Liver (tissue), 9 donors: ENCODE results near the gene CSPG5. TPM values are rescaled to one million over a fixed set of nuclear protein-coding genes. Genes with fewer than 3 reads are reported as not detected.

ENCODE experiments used
- DNase-seq: peaks from one replicate; pipeline ENCODE4 v3.0.0-alpha.2; 2017; ENCODE audit warnings: low spot score
- H3K27ac ChIP-seq, 2 donors: one replicate each; pipeline ENCODE4 v1.7.0; 2013; ENCODE audit warnings: inconsistent platforms in 2 of 2, low read length in 2 of 2, control low read depth in 1 of 2, low read depth in 1 of 2, mild to moderate bottlenecking in 1 of 2
- H3K27me3 ChIP-seq, 4 donors: one replicate each; pipeline versions ENCODE4 v1.6.1 to v1.7.0; 2013; ENCODE audit warnings: low read length in 3 of 4, inconsistent platforms in 1 of 4, mild to moderate bottlenecking in 1 of 4, moderate library complexity in 1 of 4; ENCODE audit not compliant: control insufficient read depth in 4 of 4, insufficient read depth in 4 of 4
- H3K36me3 ChIP-seq, 4 donors: one replicate each; pipeline versions ENCODE4 v1.6.1 to v1.7.0; 2013; ENCODE audit warnings: low read length in 3 of 4, mild to moderate bottlenecking in 3 of 4, low read depth in 1 of 4, moderate library complexity in 1 of 4; ENCODE audit not compliant: control insufficient read depth in 4 of 4, insufficient read depth in 3 of 4
- H3K4me1 ChIP-seq, 4 donors: one replicate each; pipeline versions ENCODE4 v1.6.1 to v1.7.0; 2013; ENCODE audit warnings: low read length in 3 of 4, mild to moderate bottlenecking in 3 of 4, moderate library complexity in 1 of 4; ENCODE audit not compliant: control insufficient read depth in 4 of 4, insufficient read depth in 4 of 4
- H3K4me3 ChIP-seq, 3 donors: one replicate each; pipeline versions ENCODE4 v1.6.1 to v1.7.0; 2013; ENCODE audit warnings: low read length in 3 of 3, control low read depth in 1 of 3, low read depth in 1 of 3, mild to moderate bottlenecking in 1 of 3
- H3K9ac ChIP-seq, 2 donors: one replicate each; pipeline ENCODE4 v1.7.0; 2013; ENCODE audit warnings: low read length in 2 of 2, mild to moderate bottlenecking in 2 of 2, moderate library complexity in 2 of 2, control low read depth in 1 of 2, low read depth in 1 of 2
- H3K9me3 ChIP-seq, 4 donors: one replicate each; pipeline versions ENCODE4 v1.6.1 to v1.7.0; 2013; ENCODE audit warnings: low read length in 3 of 4; ENCODE audit not compliant: control insufficient read depth in 4 of 4
- EGR1 ChIP-seq, 2 donors: IDR thresholded peaks; 2 replicates each; pipeline ENCODE4 v1.6.1; 2016 to 2018; ENCODE audit warnings: antibody characterized with exemption in 2 of 2, low read depth in 2 of 2
- FOXA2 ChIP-seq: IDR thresholded peaks from 2 replicates; pipeline ENCODE4 v1.6.1; 2016; ENCODE audit warnings: antibody characterized with exemption
- HNF4A ChIP-seq, 2 donors: conservative IDR thresholded peaks; 2 replicates each; pipeline ENCODE4 v1.6.1; 2016; ENCODE audit warnings: antibody characterized with exemption in 2 of 2, mild to moderate bottlenecking in 2 of 2
- JUND ChIP-seq, 2 donors: IDR thresholded peaks; 2 replicates each; pipeline ENCODE4 v1.6.1; 2016; ENCODE audit warnings: antibody characterized with exemption in 2 of 2
- NR2F2 ChIP-seq: IDR thresholded peaks from 2 replicates; pipeline ENCODE4 v1.6.1; 2016; ENCODE audit warnings: antibody characterized with exemption
- RXRA ChIP-seq, 2 donors: IDR thresholded peaks; 2 replicates each; pipeline ENCODE4 v1.6.1; 2017 to 2018; ENCODE audit warnings: antibody characterized with exemption in 2 of 2, mild to moderate bottlenecking in 1 of 2
- SP1 ChIP-seq: IDR thresholded peaks from 2 replicates; pipeline ENCODE4 v1.6.1; 2018; ENCODE audit warnings: antibody characterized with exemption, mild to moderate bottlenecking
- YY1 ChIP-seq: IDR thresholded peaks from 2 replicates; pipeline ENCODE4 v1.6.1; 2016; ENCODE audit warnings: antibody characterized with exemption, mild to moderate bottlenecking
- WGBS: extraction: QIAGEN DNeasy Blood & Tissue Kit; methylation state at CpG from one replicate; pipeline ENCODE4 v1.1.7; 2013; 5-methylcytosine and 5-hydroxymethylcytosine counted together
- polyA plus RNA-seq, 2 donors: library from polyadenylated mRNA; stranded (reverse) in 1 of 2; unstranded in 1 of 2; fragments of 200-250 nt in 1 of 2; fragments of >200 nt in 1 of 2; fragmentation: Nextera tagmentation in 1 of 2; extraction: Ambion mirVana in 1 of 2; gene quantifications; one replicate each; pipeline versions ENCODE4 v1.2.1 to v1.2.3, GENCODE V29; 2013 to 2015
- total RNA-seq, 2 donors: library from RNA; depleted of rRNA; stranded (reverse); fragments of >200 nt; gene quantifications; one replicate each; pipeline ENCODE4 v1.2.3, GENCODE V29; 2014
- TF ChIP-seq, protein P1 (sequence below): fragments of 150-350 bp; IDR thresholded peaks from 2 replicates; pipeline ENCODE4 v1.5.1; 2017; ENCODE audit warnings: improper control_type of control experiment, low read depth, low read length; ENCODE audit not compliant: missing input control
- TF ChIP-seq, protein P2 (sequence below): IDR thresholded peaks from 2 replicates; pipeline ENCODE4 v1.6.1; 2016; ENCODE audit warnings: antibody characterized with exemption
- TF ChIP-seq, protein P3 (sequence below): IDR thresholded peaks from 2 replicates; pipeline ENCODE4 v1.6.1; 2016; ENCODE audit warnings: antibody characterized with exemption
- TF ChIP-seq, protein P4 (sequence below): IDR thresholded peaks from 2 replicates; pipeline ENCODE4 v1.6.1; 2016; ENCODE audit warnings: antibody characterized with exemption
- donor health status: healthy.
- donor health status: healthy.
- donor health status: healthy.
- donor health status: healthy.
- donor health status: healthy.

The CSPG5 gene
- total and polyA plus RNA-seq, 4 donors: 0.25 to 0.42 (median 0.33) TPM; not detected in 1

DNA sequence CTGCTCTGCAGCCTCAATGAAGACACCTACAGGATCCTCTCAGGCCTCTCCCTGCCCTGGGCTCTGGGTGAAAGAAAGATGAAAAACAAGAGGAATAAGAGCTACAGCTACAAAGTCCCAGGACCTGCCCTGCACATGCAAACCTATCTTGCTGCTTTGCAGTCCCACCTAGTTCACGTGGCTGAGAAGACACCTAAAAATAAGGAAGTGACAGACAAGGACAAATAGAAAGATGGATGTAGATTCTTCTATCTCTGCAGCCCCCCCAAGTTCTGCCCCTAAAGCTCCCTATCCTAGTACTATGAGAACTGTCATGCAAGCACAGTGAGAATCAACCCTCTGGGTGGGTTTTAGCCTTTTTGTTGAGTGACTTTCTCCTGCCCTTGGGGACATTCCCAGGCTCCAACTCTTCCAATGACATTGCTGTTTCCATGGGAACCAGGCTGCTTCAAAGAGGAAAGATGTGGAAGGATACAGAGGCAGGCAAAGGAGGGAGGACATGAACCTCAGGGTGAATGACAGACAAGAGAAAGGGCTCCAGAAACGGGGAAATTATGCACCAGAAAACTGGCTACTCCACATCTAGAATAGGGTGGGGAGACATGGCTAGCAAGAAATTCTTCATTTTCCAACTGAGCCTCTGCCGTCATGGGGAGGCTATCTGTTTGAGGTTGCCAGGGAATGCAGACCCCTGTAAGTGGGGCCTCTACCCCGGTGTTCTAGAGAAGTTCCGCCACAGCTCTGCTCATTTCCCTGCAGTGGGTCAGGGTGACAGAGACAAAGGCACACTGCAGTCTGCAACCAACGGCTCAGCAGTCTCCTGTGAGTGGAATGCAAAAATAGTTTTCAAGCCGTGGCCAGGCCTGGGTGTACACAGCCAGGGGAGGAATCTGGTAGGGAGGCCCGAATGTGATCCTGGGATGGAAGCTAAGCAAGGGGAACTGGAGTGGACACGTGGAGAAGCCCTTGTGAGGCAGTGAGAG is 5.2 kb downstream of the CSPG5 start:
- no peak overlapping the region for H3K9ac ChIP-seq
- no peaks in the 10 kb centered on the region for H3K27me3 ChIP-seq
- WGBS: 78% methylated on average over 9 of the region's 9 CpGs
- TF ChIP-seq SP1 (no peak), JUND (IDR thresholded peaks at IDR 0.05) (no peak)
- TF ChIP-seq, protein P1, sequence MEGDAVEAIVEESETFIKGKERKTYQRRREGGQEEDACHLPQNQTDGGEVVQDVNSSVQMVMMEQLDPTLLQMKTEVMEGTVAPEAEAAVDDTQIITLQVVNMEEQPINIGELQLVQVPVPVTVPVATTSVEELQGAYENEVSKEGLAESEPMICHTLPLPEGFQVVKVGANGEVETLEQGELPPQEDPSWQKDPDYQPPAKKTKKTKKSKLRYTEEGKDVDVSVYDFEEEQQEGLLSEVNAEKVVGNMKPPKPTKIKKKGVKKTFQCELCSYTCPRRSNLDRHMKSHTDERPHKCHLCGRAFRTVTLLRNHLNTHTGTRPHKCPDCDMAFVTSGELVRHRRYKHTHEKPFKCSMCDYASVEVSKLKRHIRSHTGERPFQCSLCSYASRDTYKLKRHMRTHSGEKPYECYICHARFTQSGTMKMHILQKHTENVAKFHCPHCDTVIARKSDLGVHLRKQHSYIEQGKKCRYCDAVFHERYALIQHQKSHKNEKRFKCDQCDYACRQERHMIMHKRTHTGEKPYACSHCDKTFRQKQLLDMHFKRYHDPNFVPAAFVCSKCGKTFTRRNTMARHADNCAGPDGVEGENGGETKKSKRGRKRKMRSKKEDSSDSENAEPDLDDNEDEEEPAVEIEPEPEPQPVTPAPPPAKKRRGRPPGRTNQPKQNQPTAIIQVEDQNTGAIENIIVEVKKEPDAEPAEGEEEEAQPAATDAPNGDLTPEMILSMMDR: no peak
- TF ChIP-seq, protein P2, sequence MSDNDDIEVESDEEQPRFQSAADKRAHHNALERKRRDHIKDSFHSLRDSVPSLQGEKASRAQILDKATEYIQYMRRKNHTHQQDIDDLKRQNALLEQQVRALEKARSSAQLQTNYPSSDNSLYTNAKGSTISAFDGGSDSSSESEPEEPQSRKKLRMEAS: no peak
- peaks cover 0 to 7% (median 6%) of the 10 kb centered on the region in 4 donors for H3K4me1 ChIP-seq
- no peaks in the 10 kb centered on the region for H3K36me3 ChIP-seq
- no peaks in the 10 kb centered on the region for H3K9me3 ChIP-seq
- DNase-seq: no peak
- H3K4me3 ChIP-seq: no peak overlapping the region
- H3K27ac ChIP-seq: no peak overlapping the region

DNA sequence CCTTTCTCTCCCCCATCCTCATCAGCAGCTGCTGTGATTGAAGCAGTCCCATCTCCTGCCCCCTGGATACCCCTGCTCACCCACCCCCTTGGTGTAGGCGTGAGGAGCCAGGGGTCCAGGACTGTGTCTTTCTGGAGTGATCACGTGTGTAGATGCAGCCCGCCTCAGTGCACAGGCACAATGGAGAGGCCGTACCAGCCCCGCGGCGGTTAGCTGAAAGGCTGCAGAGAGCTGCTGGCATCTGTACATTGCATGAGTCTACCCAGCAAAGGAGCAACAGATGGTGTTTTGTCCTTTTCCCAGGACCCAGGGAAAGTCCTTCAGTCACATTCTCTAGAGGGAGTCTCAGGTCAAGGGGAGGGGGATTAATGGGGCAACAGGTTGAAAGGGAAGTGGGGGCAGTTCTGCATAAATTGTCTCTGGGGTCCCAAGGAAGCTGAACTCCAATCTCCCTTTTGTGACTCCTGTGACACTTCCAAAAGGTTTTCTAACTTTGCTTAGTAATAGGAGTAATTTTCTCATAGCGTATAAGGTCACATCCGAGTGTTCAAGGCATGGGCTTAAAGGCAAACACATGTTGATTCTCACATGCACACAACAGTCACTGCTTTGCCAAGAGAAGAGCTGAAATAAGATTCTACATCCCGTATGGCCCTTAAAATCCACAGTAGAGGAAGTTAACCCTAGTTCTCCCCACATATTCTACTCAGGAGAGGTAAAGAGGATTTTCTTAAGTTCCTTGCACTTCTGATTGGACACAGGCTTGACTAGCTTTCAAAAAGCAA is 7.1 kb downstream of the CSPG5 start:
- no peak overlapping the region for H3K9ac ChIP-seq
- 83% methylated on average over 10 of the region's 10 CpGs for WGBS
- TF ChIP-seq YY1 (no peak), RXRA (IDR thresholded peaks at IDR 0.05) (no peak), HNF4A (conservative IDR thresholded peaks at IDR 0.05) (no peak), NR2F2 (no peak), FOXA2 (no peak), EGR1 (IDR thresholded peaks at IDR 0.05; ENCODE audit: low read depth in 2 of 2) (no peak)
- TF ChIP-seq, protein P2: no peak
- TF ChIP-seq, protein P3, sequence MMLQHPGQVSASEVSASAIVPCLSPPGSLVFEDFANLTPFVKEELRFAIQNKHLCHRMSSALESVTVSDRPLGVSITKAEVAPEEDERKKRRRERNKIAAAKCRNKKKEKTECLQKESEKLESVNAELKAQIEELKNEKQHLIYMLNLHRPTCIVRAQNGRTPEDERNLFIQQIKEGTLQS: no peak
- TF ChIP-seq, protein P4, sequence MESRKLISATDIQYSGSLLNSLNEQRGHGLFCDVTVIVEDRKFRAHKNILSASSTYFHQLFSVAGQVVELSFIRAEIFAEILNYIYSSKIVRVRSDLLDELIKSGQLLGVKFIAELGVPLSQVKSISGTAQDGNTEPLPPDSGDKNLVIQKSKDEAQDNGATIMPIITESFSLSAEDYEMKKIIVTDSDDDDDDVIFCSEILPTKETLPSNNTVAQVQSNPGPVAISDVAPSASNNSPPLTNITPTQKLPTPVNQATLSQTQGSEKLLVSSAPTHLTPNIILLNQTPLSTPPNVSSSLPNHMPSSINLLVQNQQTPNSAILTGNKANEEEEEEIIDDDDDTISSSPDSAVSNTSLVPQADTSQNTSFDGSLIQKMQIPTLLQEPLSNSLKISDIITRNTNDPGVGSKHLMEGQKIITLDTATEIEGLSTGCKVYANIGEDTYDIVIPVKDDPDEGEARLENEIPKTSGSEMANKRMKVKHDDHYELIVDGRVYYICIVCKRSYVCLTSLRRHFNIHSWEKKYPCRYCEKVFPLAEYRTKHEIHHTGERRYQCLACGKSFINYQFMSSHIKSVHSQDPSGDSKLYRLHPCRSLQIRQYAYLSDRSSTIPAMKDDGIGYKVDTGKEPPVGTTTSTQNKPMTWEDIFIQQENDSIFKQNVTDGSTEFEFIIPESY: no peak
- no peak overlapping the region for H3K4me3 ChIP-seq
- no peaks in the 10 kb centered on the region for H3K27me3 ChIP-seq
- H3K9me3 ChIP-seq: no peaks in the 10 kb centered on the region
- no peak overlapping the region for H3K27ac ChIP-seq
- no peaks in the 10 kb centered on the region for H3K36me3 ChIP-seq
- no peaks in the 10 kb centered on the region for H3K4me1 ChIP-seq
- no peak for DNase-seq
